ENCODE measurements around the gene NAGA.
A peak's percentile ranks its signal among the peaks of the same experiment; 100 is the strongest.
"Not testable (repeated sequence)": the region's sequence is repeated elsewhere in the genome, so short reads cannot be mapped to it uniquely, and the experiment has no call there.

The NAGA gene

DNA sequence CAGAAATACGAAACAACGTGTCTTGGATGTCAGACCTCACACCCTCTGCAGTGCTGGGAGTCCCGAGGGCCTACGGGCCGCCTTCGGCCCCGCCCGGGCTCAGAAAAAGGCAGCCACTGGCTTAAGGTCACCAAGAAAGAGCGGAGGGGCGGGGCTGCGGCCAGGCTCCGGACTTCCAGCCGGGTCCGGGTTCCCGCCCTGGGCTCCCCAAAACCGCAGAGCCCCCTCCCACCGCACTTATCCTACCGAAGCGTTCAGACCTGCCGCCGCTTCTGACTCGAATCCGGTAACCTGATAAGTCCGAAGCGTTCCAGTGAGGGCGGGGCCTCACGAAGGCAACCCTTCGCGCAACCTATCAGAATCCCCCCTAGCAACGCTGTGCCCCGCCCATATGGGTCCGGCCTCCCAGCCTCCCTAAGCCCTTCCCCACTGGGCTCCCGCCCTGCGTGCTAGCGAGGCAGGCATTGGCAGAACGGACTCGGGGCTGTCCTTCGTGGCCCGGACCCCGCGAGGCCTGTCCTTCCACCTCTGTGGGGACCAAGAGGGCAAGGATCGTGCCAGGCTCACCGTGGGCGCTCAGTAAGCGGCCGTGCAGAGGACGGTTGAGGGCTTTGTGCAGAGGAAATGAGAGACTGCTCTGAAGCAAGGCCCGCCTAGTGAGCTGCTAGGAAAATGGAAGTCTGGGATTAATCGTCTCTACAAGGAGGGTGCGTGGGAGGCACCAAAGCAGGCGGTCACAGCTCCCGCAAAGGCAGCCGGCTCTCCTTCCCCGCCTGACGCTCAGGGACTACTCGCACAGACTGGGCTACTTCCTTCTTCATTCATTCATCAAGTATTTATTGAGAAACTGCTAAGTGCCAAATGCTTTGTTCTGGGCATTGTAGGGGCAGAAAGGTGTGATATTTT lies at the start of gene NAGA:
Gene NAGA (minus strand): TSS at position 296 of the 906 bp plus-strand sequence. CDS start 515 bp downstream, outside the sequence.
- DNase-seq: peak; percentile 96

GRCh38 chr22:42116848-42117424 lies 46.3 kb upstream of the NAGA start:
- DNase-seq: no peak

- DNase-seq: not testable (repeated sequence)
These were observed 44.8 kb upstream of the NAGA start for GRCh38 chr22:42115420-42115830.

GRCh38 chr22:42114721-42115120 lies 44.1 kb upstream of the NAGA start:
- no peak for DNase-seq

- DNase-seq: not testable (repeated sequence)
These were observed 42.2 kb upstream of the NAGA start for GRCh38 chr22:42112793-42113192.

- DNase-seq: no peak
These were observed 41.2 kb upstream of the NAGA start for GRCh38 chr22:42111798-42112197.

DNA sequence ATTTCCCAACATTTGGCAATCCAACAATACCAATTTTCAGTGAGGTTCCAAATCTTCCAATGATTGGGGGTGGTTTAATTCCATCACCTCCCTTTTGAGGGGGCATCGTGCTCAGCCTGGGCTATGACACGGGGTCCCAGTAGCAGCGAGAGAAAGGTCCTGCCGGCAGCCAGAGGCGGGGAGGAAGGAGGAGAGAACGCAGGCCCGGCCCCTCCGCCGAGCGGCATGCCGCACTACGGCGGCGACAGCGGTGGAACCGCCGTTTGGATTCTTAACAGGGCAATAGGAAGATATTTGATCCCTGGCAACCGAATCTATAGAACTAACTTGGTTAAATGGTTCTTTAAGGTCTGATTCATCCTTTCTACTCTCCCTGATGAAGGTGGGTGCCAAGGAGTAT lies 38.2 kb upstream of the NAGA start:
- DNase-seq: no peak

DNA sequence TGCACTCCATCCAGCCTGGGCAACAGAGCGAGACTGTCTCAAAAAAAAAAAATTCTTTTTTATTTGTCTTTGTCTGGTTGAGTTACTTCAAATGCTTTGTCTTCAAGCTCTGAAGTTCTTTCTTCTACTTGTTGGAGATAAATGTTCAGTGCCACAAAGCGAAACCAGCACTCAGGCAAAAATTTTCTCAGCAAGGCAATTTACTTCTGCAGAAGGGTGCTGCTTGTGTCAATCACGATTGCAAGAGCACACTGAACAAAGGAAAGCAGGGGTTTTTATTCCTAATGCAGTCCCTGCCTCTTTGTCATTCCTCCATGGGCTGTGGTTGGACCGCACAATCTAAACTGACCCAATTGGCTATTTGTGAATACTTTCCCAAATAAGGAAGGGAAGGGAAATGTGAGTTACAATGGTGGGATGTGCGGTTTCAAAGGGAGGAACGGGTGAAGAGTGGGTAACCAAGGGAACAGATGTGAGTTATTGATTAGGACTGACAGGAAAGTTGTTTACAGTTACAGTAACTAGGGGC lies 33.8 kb upstream of the NAGA start:
- DNase-seq: not testable (repeated sequence)

DNA sequence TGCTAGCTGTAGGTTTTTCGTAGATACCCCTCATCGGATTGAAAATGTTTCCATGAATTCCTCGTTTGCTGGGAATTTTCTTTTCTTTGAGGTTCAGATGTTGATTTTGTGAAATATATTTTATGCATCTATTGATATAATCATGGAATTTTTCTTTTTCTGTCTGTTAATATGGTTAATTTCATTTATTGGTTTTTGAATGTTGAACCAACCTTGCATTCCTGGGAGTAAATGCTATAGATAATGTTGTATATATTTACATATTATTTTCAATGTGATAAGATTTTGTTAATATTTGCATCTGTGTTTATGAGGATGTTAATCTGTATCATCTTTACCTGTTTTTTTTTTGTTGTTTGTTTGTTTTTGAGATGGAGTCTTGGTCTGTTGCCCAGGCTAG lies 30.6 kb upstream of the NAGA start:
- DNase-seq: no peak

DNA sequence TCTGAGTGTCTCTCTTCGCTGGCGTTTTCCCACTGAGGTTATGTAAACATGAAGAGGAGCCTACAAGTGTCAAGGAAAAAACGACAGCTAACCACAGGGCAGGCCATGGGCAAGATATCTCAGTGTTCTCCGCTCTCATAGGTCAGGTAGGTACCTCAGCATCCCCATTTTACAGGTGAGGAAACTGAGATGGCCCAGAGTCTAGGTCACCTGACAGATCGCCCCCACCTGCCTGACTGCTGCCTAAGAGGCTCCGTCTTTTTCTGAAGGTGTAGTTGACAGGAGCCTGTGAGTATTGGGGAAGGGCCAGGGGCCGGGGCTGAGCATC lies 20.8 kb upstream of the NAGA start:
- no peak for DNase-seq

DNA sequence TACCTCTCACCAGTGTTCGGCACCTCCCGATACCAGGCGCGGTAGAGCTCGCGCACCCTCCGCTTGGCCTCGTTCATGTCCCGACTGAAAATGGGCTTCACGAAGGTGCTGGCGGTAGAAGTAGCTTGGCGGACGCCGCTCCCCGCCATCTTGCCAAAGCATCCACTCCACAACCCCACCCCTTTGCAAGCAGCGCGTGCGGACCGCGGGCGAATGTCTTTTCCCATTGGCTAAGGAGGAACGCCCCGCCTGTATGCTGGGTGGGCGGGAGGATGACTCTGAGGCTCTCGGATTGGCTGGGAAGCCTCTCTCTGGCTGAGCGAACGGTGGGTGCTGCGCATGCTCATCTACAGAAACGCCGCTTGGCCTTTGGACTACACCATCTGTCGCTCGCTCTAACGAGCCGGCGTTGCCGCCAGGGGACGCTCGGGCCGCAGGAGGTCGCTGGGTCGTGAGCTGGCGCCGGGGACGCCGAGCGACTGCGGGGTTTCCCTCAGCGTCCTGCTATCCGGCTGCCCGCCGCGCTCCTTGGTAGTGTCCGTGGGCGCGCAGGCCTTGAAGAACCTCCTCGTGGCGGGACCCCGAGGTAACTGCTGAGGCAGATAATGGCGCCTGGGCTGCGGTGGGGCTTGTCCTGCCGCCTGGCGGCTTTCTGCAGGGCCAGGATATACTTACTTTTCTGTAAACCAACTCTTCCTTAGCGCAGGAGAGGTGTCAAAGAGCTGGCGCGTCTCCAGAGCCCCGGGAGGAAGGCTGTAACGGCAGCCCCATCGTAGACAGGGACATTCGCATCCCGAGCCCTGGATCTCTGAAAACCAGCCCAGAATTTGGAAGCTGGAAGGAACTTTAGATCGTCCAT lies 20.2 kb upstream of the NAGA start, which contains the start of gene NDUFA6:
Gene NDUFA6 (minus strand): TSS at position 177 of the 859 bp plus-strand sequence. CDS start 28 bp downstream, at position 149.
- peak; percentile 98 for DNase-seq

GRCh38 chr22:42086051-42086450 lies 15.4 kb upstream of the NAGA start:
- DNase-seq: no peak

DNA sequence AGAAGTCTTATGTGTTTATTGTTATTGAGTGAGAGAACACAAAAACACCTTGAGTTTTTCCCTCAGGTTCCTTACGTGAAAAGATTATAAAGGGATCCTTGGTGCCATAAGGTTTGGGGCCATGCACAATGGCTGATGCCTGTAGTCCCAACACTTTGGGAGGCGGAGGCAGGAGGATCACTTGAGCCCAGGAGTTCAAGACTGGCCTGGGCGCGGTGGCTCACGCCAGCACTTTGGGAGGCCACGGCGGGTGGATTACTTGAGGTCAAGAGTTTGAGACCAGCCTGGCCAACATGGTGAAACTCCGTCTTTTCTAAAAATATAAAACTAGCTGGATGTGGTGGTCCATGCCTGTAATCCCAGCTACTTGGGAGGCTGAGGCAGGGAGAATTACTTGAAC lies 14.3 kb upstream of the NAGA start:
- DNase-seq: no peak

DNA sequence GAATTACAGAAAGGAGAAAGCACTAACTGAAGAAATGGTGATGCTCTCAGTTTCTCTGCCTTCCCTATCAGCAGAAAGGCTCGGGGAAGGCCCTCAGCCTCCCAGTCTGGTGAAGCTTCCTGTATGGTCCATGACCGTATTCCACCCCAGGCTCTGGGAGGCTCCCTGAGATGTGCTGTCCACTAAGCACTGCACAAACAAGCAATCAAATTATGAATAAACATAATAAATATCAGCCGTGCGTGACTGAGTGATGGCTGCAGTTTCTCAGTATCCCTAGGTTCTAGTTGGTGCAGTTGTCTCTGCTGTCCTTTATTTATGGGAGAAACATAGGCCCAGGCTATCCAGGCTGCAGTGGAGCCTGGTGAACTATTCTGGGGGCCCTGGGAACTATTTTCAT lies 12.5 kb upstream of the NAGA start:
- DNase-seq: no peak

DNA sequence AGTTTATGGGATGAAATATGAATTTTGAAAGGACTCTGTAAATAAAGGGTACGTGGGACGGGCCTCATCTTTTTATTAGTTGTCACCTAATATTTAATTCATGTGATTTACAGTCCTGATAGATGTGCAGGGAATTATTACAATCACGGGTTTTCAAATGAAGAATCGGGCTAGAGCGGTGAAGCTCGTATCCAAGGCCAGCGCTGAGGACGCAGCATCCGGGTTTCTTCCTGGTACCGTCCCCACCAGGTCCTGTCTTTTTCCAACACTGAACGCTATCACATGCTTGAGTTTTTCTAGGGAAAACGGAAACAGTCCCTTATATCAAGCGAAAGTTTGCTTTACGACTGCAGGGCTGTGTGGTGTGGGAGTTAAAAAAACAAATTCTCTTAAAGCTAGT lies 9.7 kb upstream of the NAGA start:
- DNase-seq: no peak

GRCh38 chr22:42079319-42080251 lies 9.0 kb upstream of the NAGA start, which contains the start of gene SMDT1:
Gene SMDT1 (plus strand): TSS chr22:42079700. CDS start chr22:42079769, 69 bp downstream.
- DNase-seq: peak; percentile 100

- no peak for DNase-seq
These were observed 8.1 kb upstream of the NAGA start for GRCh38 chr22:42078469-42079318.

- no peak for DNase-seq
These were observed 7.0 kb upstream of the NAGA start for GRCh38 chr22:42077486-42078125.

- no peak for DNase-seq
These were observed 6.3 kb upstream of the NAGA start for GRCh38 chr22:42076764-42077485.

Data from retina (tissue), 1 donor.